Measurements from ENCODE around the gene TCF3.

TCF3 gene

GRCh38 chr19:1574354-1575136, 77.9 kb downstream of the TCF3 start:
- DNase-seq (ENCODE audit: insufficient read length) (no peak), FAIRE-seq (no peak)
- TF ChIP-seq POLR2AphosphoS5 (IDR thresholded peaks at IDR 0.05; ENCODE audit: low read depth, low read length) (no peak), TAF1 (IDR thresholded peaks at IDR 0.05; ENCODE audit: borderline replicate concordance, low read depth, low read length) (no peak), POLR2A (IDR thresholded peaks at IDR 0.05; ENCODE audit: low read depth, low read length) (no peak)

DNA sequence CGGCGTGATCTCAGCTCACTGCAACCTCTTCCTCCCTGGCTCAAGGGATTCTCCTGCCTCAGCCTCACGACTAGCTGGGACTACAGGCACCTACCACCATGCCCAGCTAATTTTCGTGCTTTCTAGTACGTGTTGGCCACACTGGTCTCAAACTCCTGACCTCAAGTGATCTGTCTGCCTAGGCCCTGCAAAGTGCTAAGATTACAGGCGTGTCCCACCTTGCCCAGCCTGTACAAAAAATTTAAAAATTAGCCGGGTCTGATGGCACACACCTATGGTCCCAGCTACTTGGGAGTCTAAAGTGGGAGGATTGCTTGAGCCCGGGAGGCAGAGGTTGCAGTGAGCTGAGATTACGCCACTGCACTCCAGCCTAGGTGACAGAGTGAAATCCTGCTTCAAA, 79.6 kb downstream of the TCF3 start:
- DNase-seq (ENCODE audit: insufficient read length) = no peak
- FAIRE-seq = no peak
- TF ChIP-seq POLR2A (IDR thresholded peaks at IDR 0.05; ENCODE audit: low read depth, low read length) (no peak), TAF1 (IDR thresholded peaks at IDR 0.05; ENCODE audit: borderline replicate concordance, low read depth, low read length) (no peak), POLR2AphosphoS5 (IDR thresholded peaks at IDR 0.05; ENCODE audit: low read depth, low read length) (no peak)

GRCh38 chr19:1571358-1571757, 81.1 kb downstream of the TCF3 start:
- FAIRE-seq = no peak
- DNase-seq (ENCODE audit: insufficient read length) = no peak

GRCh38 chr19:1570836-1571235, 81.6 kb downstream of the TCF3 start:
- TF ChIP-seq TAF1 (IDR thresholded peaks at IDR 0.05; ENCODE audit: borderline replicate concordance, low read depth, low read length) (no peak), POLR2A (IDR thresholded peaks at IDR 0.05; ENCODE audit: low read depth, low read length) (no peak), POLR2AphosphoS5 (IDR thresholded peaks at IDR 0.05; ENCODE audit: low read depth, low read length) (no peak)
- FAIRE-seq = no peak
- no peak for DNase-seq (ENCODE audit: insufficient read length)

More at GRCh38 chr19:1571358-1571757, 81.1 kb downstream of the TCF3 start:
- TF ChIP-seq POLR2A (IDR thresholded peaks at IDR 0.05; ENCODE audit: low read depth, low read length) (no peak), TAF1 (IDR thresholded peaks at IDR 0.05; ENCODE audit: borderline replicate concordance, low read depth, low read length) (no peak), POLR2AphosphoS5 (IDR thresholded peaks at IDR 0.05; ENCODE audit: low read depth, low read length) (no peak)

GRCh38 chr19:1569997-1570396, 82.4 kb downstream of the TCF3 start:
- DNase-seq (ENCODE audit: insufficient read length) (no peak), FAIRE-seq (no peak)
- TF ChIP-seq TAF1 (IDR thresholded peaks at IDR 0.05; ENCODE audit: borderline replicate concordance, low read depth, low read length) (no peak), POLR2AphosphoS5 (IDR thresholded peaks at IDR 0.05; ENCODE audit: low read depth, low read length) (no peak)

- no peak for TF ChIP-seq TAF1 (IDR thresholded peaks at IDR 0.05; ENCODE audit: borderline replicate concordance, low read depth, low read length)
- TF ChIP-seq POLR2AphosphoS5 (IDR thresholded peaks at IDR 0.05; ENCODE audit: low read depth, low read length) = no peak
- TF ChIP-seq POLR2A (IDR thresholded peaks at IDR 0.05; ENCODE audit: low read depth, low read length) = no peak
- DNase-seq (ENCODE audit: insufficient read length) (peak; percentile 99), FAIRE-seq (peak; percentile 76)
Measured at GRCh38 chr19:1568320-1569019, 83.9 kb downstream of the TCF3 start, which contains the start of gene MEX3D. MEX3D (minus strand) TSS chr19:1568325; CDS start chr19:1568058, 267 bp downstream.

DNA sequence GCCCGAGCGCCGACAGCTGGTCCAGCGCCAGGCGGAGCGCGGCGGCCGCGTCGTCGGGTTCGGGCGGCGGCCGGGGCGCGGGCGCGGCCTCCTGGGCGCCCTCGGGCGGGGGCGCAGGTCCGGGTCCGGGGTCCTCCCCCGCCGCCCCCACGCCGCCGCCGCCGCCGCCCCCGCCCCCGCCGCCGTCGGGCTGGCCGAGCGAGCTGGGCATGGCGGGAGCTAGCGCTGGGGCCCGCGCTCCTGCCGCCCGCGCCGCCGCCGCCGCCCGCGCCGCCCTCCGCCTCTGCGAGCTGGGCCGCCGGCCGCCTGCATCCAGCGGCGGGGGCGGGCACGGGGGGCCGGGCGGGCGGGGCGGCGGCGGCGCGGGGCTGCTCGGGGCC, 84.6 kb downstream of the TCF3 start:
- DNase-seq (ENCODE audit: insufficient read length) (no peak), FAIRE-seq (no peak)
- TF ChIP-seq POLR2AphosphoS5 (IDR thresholded peaks at IDR 0.05; ENCODE audit: low read depth, low read length) (no peak), POLR2A (IDR thresholded peaks at IDR 0.05; ENCODE audit: low read depth, low read length) (no peak), TAF1 (IDR thresholded peaks at IDR 0.05; ENCODE audit: borderline replicate concordance, low read depth, low read length) (no peak)

- TF ChIP-seq POLR2A (IDR thresholded peaks at IDR 0.05; ENCODE audit: low read depth, low read length) = no peak
- no peak for TF ChIP-seq TAF1 (IDR thresholded peaks at IDR 0.05; ENCODE audit: borderline replicate concordance, low read depth, low read length)
- no peak for TF ChIP-seq POLR2AphosphoS5 (IDR thresholded peaks at IDR 0.05; ENCODE audit: low read depth, low read length)
- DNase-seq (ENCODE audit: insufficient read length) (no peak), FAIRE-seq (no peak)
Measured at GRCh38 chr19:1567116-1567847, 85.1 kb downstream of the TCF3 start.

- DNase-seq (ENCODE audit: insufficient read length) (no peak), FAIRE-seq (no peak)
- TF ChIP-seq TAF1 (IDR thresholded peaks at IDR 0.05; ENCODE audit: borderline replicate concordance, low read depth, low read length) = no peak
- TF ChIP-seq POLR2A (IDR thresholded peaks at IDR 0.05; ENCODE audit: low read depth, low read length) = no peak
- no peak for TF ChIP-seq POLR2AphosphoS5 (IDR thresholded peaks at IDR 0.05; ENCODE audit: low read depth, low read length)
Measured at GRCh38 chr19:1566392-1567115, 85.9 kb downstream of the TCF3 start.

GRCh38 chr19:1563251-1563650, 89.2 kb downstream of the TCF3 start:
- FAIRE-seq (no peak), DNase-seq (ENCODE audit: insufficient read length) (no peak)
- TF ChIP-seq POLR2AphosphoS5 (IDR thresholded peaks at IDR 0.05; ENCODE audit: low read depth, low read length) = no peak
- no peak for TF ChIP-seq TAF1 (IDR thresholded peaks at IDR 0.05; ENCODE audit: borderline replicate concordance, low read depth, low read length)
- no peak for TF ChIP-seq POLR2A (IDR thresholded peaks at IDR 0.05; ENCODE audit: low read depth, low read length)
